Smooth muscle cell (in vitro differentiated cells): ENCODE measurements around the gene TYSND1. TPM values are rescaled to one million over a fixed set of nuclear protein-coding genes. Genes with fewer than 3 reads are reported as not detected.
A peak's percentile ranks its signal among the peaks of the same experiment; 100 is the strongest.

ENCODE experiments used
- DNase-seq: peaks from one replicate; lab custom pipeline; 2025; ENCODE audit not compliant: unreplicated experiment; lab: John Stamatoyannopoulos, UW
- H2AFZ ChIP-seq: fragments of 200-600 bp; sonication (generic); 2 replicates; pipeline ENCODE4 v1.6.0; 2016; ENCODE audit warnings: antibody characterized with exemption, low read depth, mild to moderate bottlenecking
- H3F3A ChIP-seq: fragments of 200-600 bp; sonication (generic); 2 replicates; pipeline ENCODE4 v1.6.0; 2017; ENCODE audit warnings: antibody characterized with exemption, low read depth
- H3K27ac ChIP-seq: fragments of 200-600 bp; sonication (generic); 2 replicates; pipeline ENCODE4 v1.5.1; 2016; ENCODE audit warnings: low read depth, mild to moderate bottlenecking
- H3K27me3 ChIP-seq: fragments of 200-600 bp; sonication (generic); 2 replicates; pipeline ENCODE4 v1.6.1; 2016; ENCODE audit warnings: low read depth, mild to moderate bottlenecking
- H3K36me3 ChIP-seq: fragments of 200-600 bp; sonication (generic); 2 replicates; pipeline ENCODE4 v1.5.1; 2016; ENCODE audit warnings: low read depth
- H3K4me1 ChIP-seq: fragments of 200-600 bp; sonication (generic); 2 replicates; pipeline ENCODE4 v1.5.1; 2016; ENCODE audit warnings: low read depth
- H3K4me2 ChIP-seq: fragments of 200-600 bp; sonication (generic); 2 replicates; pipeline ENCODE4 v1.6.0; 2016; ENCODE audit warnings: mild to moderate bottlenecking
- H3K4me3 ChIP-seq: fragments of 200-600 bp; sonication (generic); 2 replicates; pipeline ENCODE4 v1.5.1; 2016; ENCODE audit warnings: mild to moderate bottlenecking
- H3K79me2 ChIP-seq: fragments of 200-600 bp; sonication (generic); 2 replicates; pipeline ENCODE4 v1.6.0; 2016; ENCODE audit warnings: low read depth, mild to moderate bottlenecking
- H3K9ac ChIP-seq: fragments of 200-600 bp; sonication (generic); 2 replicates; pipeline ENCODE4 v1.6.0; 2016; ENCODE audit warnings: low read depth
- H3K9me3 ChIP-seq: fragments of 200-600 bp; sonication (generic); replicated peaks from 2 replicates; pipeline ENCODE4 v1.5.1; 2016; ENCODE audit warnings: low read depth
- H4K20me1 ChIP-seq: fragments of 200-600 bp; sonication (generic); 2 replicates; pipeline ENCODE4 v1.6.0; 2016; ENCODE audit warnings: low read depth
- CTCF ChIP-seq: fragments of 200-600 bp; sonication (generic); IDR thresholded peaks from 2 replicates; pipeline ENCODE4 v1.5.1; 2017; ENCODE audit warnings: borderline replicate concordance, mild to moderate bottlenecking, antibody characterized with exemption; ENCODE audit not compliant: insufficient read depth, poor library complexity, severe bottlenecking
- WGBS: methylation state at CpG from one replicate; pipeline ENCODE4 v1.1.7; 2016; ENCODE audit warnings: low lambda C conversion rate; 5-methylcytosine and 5-hydroxymethylcytosine counted together
- polyA plus RNA-seq: library from polyadenylated mRNA; unstranded; fragments of >200 nt; fragmentation: Nextera tagmentation; extraction: Ambion mirVana; gene quantifications from 2 replicates; pipeline ENCODE4 v1.2.1, GENCODE V29; 2016
- total RNA-seq: library from RNA; depleted of rRNA; stranded (reverse); fragments of >200 nt; gene quantifications from 2 replicates; pipeline ENCODE4 v1.2.3, GENCODE V29; 2014

Gene TYSND1
- total and polyA plus RNA-seq, 2 experiments from 2014 or later: 4.5 to 4.9 TPM

DNA sequence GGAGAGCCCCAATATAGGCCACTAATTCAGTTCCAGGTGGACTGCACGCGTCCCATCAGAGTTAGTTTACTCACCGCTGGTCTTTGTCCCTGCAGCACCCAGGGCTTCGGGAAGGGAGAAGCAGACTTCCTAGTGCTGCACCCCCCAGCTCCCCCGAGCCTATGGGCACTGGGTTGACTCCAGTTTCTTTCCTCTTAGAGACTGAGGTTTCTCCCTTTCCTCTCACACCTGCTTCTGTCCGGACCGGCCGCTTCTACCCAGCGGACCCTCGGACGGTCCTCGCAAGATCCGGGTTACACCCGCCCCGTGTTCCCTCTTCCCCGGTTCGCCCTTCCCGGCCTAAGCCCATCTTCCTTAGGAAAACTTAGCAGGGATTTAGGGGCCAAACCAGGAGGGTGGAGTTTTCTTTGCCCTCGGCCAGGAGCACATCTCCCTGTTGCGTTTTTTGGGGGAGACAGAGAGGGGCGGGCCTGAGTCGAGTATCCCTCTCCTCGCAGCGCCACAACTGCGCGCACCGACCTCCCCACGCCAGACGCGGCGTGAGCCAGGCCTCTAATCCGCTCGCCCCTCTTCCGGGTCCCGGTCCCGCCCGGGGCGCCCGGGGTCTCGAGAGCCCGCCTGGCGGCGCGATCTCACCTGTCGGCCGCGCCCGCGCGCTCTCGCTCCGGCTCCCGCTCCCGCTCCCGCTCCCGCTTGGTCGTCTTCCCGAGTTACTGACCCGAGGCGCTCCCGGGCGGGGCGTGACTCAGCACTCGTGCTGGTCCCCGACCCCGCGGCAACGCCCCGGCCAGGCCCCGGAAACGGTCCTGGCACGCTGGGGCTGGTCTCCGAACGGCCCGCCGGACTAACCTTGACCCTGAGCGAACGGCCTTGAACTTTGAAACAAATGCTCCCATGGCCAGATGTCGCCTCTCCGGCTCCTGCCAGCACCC is 14.1 kb downstream of the TYSND1 start, which contains the start of gene AIFM2:
Gene AIFM2 (minus strand): TSS at position 728 of the 932 bp plus-strand sequence. CDS start 8,741 bp downstream, outside the sequence.
- Histone ChIP-seq H3K4me1 (peaks cover 3% of the 10 kb centered on the region), H3K9ac (peak within 1 kb of the TSS; percentile 72), H3K79me2 (no peaks in the 10 kb centered on the region), H3K27me3 (no peaks in the 10 kb centered on the region), H3K4me3 (peak within 1 kb of the TSS; percentile 67), H3K36me3 (no peaks in the 10 kb centered on the region), H3K27ac (no peak within 1 kb of the TSS), H2AFZ (peak within 1 kb of the TSS; percentile 87), H4K20me1 (no peaks in the 10 kb centered on the region), H3F3A (no peaks in the 10 kb centered on the region), H3K9me3 (no peaks in the 10 kb centered on the region), H3K4me2 (peak within 1 kb of the TSS; percentile 96)
- 13% methylated on average over 49 of the region's 80 CpGs for WGBS
- no peak for TF ChIP-seq CTCF
- DNase-seq: peak; percentile 19

DNA sequence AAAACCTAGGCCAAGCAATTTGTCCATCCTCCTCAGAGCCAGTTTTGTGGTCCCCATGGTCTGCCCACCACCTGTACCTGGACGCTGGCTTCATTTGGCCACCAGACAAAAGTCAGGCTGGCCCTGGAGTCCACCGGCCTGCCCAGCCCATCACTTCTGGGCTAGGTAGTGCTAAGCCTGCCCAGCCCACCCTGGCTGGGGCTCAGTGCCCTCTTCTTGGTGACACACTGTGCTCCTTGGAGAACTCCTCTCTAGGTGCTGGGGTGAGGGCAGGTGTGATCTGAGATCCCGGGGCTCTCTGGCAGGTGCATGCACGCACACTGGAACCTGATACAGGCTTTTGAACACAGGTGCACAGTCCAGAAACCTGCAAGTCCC is 15.0 kb downstream of the TYSND1 start:
- Histone ChIP-seq H3K27me3 (no peaks in the 10 kb centered on the region), H3K79me2 (no peaks in the 10 kb centered on the region), H4K20me1 (no peaks in the 10 kb centered on the region), H2AFZ (no peak overlapping the region), H3K9me3 (no peaks in the 10 kb centered on the region), H3F3A (no peaks in the 10 kb centered on the region), H3K9ac (no peak overlapping the region), H3K4me2 (peak overlapping the region; percentile 96), H3K36me3 (no peaks in the 10 kb centered on the region), H3K4me3 (peak overlapping the region; percentile 67), H3K27ac (no peak overlapping the region), H3K4me1 (peaks cover 3% of the 10 kb centered on the region)
- DNase-seq: no peak
- no peak for TF ChIP-seq CTCF
- 96% methylated on average over 4 of the region's 4 CpGs for WGBS

- DNase-seq: no peak
- no peak overlapping the region for H3K4me2 ChIP-seq
- no peak overlapping the region for H3K27ac ChIP-seq
- no peak overlapping the region for H2AFZ ChIP-seq
- no peaks in the 10 kb centered on the region for H3K27me3 ChIP-seq
- WGBS: 72% methylated on average over 10 of the region's 10 CpGs
- no peak for TF ChIP-seq CTCF
- H3K9ac ChIP-seq: no peak overlapping the region
- no peak overlapping the region for H3K4me3 ChIP-seq
- peaks cover 3% of the 10 kb centered on the region for H3K4me1 ChIP-seq
- H3K9me3 ChIP-seq: no peaks in the 10 kb centered on the region
- no peaks in the 10 kb centered on the region for H3K79me2 ChIP-seq
- no peaks in the 10 kb centered on the region for H4K20me1 ChIP-seq
- no peaks in the 10 kb centered on the region for H3K36me3 ChIP-seq
- no peaks in the 10 kb centered on the region for H3F3A ChIP-seq
Measured at GRCh38 chr10:70130878-70131559, 15.5 kb downstream of the TYSND1 start.
